Measurements from ENCODE around the gene GPR157.

Gene GPR157

DNA sequence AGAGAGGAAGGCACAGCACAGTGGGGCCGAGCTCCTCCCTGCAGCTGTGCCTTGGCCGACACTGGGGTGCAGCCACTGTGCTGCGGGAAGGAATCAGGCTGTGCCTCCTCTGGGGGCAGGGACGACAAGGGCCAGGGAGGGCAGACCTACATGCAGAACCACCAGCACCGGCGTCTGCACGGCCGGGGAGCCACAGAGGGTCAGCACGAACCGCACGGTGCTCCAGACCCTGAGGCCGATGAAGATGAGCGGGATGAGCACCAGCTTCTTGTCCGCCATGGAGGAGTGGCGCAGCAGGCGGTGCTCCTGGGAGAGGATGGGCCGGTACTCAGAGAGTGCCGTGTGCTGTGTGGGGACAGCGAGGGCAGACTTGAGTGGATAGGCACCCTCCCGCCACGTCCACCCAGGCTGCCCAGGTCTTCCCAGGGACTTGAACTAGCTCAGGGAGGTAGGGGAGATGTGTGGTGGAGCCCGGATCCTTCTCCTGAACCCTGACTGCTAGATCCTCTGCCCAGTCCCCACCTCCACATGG, 23.5 kb downstream of the GPR157 start:
- TF ChIP-seq TAF1 (IDR thresholded peaks at IDR 0.05; ENCODE audit: borderline replicate concordance, insufficient read depth, low read length) = no peak
- TF ChIP-seq FOXP2 (optimal IDR thresholded peaks at IDR 0.05; ENCODE audit: borderline replicate concordance, extremely low read depth, extremely low read length, insufficient read depth) = no peak
- TF ChIP-seq POLR2AphosphoS5 (IDR thresholded peaks at IDR 0.05; ENCODE audit: low read depth, low read length) = no peak
- TF ChIP-seq, protein P1, sequence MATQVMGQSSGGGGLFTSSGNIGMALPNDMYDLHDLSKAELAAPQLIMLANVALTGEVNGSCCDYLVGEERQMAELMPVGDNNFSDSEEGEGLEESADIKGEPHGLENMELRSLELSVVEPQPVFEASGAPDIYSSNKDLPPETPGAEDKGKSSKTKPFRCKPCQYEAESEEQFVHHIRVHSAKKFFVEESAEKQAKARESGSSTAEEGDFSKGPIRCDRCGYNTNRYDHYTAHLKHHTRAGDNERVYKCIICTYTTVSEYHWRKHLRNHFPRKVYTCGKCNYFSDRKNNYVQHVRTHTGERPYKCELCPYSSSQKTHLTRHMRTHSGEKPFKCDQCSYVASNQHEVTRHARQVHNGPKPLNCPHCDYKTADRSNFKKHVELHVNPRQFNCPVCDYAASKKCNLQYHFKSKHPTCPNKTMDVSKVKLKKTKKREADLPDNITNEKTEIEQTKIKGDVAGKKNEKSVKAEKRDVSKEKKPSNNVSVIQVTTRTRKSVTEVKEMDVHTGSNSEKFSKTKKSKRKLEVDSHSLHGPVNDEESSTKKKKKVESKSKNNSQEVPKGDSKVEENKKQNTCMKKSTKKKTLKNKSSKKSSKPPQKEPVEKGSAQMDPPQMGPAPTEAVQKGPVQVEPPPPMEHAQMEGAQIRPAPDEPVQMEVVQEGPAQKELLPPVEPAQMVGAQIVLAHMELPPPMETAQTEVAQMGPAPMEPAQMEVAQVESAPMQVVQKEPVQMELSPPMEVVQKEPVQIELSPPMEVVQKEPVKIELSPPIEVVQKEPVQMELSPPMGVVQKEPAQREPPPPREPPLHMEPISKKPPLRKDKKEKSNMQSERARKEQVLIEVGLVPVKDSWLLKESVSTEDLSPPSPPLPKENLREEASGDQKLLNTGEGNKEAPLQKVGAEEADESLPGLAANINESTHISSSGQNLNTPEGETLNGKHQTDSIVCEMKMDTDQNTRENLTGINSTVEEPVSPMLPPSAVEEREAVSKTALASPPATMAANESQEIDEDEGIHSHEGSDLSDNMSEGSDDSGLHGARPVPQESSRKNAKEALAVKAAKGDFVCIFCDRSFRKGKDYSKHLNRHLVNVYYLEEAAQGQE (IDR thresholded peaks at IDR 0.05; ENCODE audit: insufficient read depth in 1 of 2, low read depth in 2 of 2, low read length in 2 of 2) = no peak
- no peak for TF ChIP-seq SIN3A (IDR thresholded peaks at IDR 0.05; ENCODE audit: borderline replicate concordance, insufficient read depth, low read length)

DNA sequence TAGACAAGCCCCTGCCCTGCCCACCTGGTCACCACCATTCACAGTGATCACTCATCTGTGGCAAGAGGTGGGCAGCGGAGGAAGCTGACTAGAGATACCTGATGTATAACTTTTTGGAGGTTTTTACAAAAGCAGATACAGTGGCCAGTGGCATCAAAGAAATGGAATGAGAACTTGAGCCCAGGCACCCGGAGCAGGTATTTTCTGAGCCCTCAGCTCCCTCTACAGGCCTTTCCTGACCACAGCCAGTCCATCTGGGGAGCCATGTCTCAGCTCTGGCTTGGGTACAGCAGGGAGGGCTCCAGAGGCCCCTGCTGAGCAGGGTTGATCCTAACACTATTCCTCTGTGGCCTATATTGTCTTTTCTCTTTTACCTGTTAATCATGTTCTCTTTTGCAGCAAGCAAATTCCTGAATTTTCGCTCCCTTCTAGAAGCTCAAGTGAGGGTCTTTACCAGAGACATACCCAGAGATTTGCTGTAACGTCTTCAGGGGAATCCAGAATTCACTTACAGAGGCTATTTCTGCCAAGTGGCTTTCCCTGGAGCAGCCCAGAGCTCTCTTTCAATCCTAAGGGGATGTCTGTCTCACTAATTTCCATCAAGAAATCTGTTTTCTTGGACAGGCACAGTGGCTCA, 27.3 kb downstream of the GPR157 start:
- TF ChIP-seq, protein P1 (IDR thresholded peaks at IDR 0.05; ENCODE audit: insufficient read depth in 1 of 2, low read depth in 2 of 2, low read length in 2 of 2) = no peak
- no peak for TF ChIP-seq SIN3A (IDR thresholded peaks at IDR 0.05; ENCODE audit: borderline replicate concordance, insufficient read depth, low read length)
- TF ChIP-seq FOXP2 (optimal IDR thresholded peaks at IDR 0.05; ENCODE audit: borderline replicate concordance, extremely low read depth, extremely low read length, insufficient read depth) = no peak
- no peak for TF ChIP-seq POLR2AphosphoS5 (IDR thresholded peaks at IDR 0.05; ENCODE audit: low read depth, low read length)
- no peak for TF ChIP-seq TAF1 (IDR thresholded peaks at IDR 0.05; ENCODE audit: borderline replicate concordance, insufficient read depth, low read length)

DNA sequence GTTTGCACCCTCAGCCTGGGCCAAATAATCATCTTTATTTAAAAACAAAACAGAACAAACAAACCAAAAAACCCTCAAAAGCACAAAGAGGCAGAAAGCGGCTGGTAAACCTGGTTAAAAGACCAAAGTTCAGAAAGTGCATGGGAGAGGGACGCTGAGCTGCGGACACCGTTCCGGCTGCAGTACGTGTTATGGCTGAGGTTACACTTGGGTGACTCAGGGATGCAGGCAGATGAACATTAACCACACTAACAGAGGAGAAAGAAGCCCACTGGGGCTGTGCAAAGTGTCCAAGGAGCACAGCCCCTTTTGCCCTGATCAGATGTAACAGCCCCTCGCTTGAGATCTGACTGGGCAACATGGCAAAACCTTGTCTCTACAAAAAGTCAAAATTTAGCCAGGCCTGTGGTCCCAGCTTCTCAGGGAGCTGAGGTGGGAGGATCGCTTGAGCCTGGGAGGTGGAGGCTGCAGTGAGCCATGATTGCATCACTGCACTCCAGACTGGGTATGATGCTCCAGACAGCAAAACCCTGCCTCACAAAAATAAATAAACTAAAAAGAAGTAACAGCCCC, 28.3 kb downstream of the GPR157 start:
- TF ChIP-seq TAF1 (IDR thresholded peaks at IDR 0.05; ENCODE audit: borderline replicate concordance, insufficient read depth, low read length) = no peak
- no peak for TF ChIP-seq POLR2AphosphoS5 (IDR thresholded peaks at IDR 0.05; ENCODE audit: low read depth, low read length)
- no peak for TF ChIP-seq FOXP2 (optimal IDR thresholded peaks at IDR 0.05; ENCODE audit: borderline replicate concordance, extremely low read depth, extremely low read length, insufficient read depth)
- no peak for TF ChIP-seq SIN3A (IDR thresholded peaks at IDR 0.05; ENCODE audit: borderline replicate concordance, insufficient read depth, low read length)
- TF ChIP-seq, protein P1 (IDR thresholded peaks at IDR 0.05; ENCODE audit: insufficient read depth in 1 of 2, low read depth in 2 of 2, low read length in 2 of 2) = no peak

DNA sequence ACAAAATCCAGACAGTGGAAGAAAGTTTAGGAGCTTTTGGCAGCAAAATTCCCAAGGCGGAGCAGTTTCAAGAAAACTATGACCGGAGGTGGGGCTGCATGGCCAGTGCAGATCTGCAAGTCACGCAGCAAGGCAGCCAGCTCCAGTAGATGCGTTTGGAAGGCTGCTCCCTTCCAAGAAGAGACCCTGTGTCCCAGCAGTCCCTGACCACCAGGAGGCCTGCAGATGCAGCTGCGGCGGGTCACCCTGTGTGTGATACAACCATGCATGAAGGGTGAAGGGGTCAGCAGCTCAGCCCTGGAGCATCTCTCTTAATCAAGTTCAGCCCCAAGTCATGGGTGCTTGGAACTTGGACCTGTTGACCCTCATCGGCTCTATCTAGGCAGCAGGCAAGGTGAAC, 29.3 kb downstream of the GPR157 start:
- TF ChIP-seq FOXP2 (optimal IDR thresholded peaks at IDR 0.05; ENCODE audit: borderline replicate concordance, extremely low read depth, extremely low read length, insufficient read depth) (no peak), TAF1 (IDR thresholded peaks at IDR 0.05; ENCODE audit: borderline replicate concordance, insufficient read depth, low read length) (no peak), SIN3A (IDR thresholded peaks at IDR 0.05; ENCODE audit: borderline replicate concordance, insufficient read depth, low read length) (no peak), POLR2AphosphoS5 (IDR thresholded peaks at IDR 0.05; ENCODE audit: low read depth, low read length) (no peak)
- TF ChIP-seq, protein P1 (IDR thresholded peaks at IDR 0.05; ENCODE audit: insufficient read depth in 1 of 2, low read depth in 2 of 2, low read length in 2 of 2) = no peak

Measured in PFSK-1 (cell line).